HG03378 (cell line): Measurements from ENCODE around the gene SREK1.

ENCODE experiments used
- ATAC-seq: cut with Tn5 transposase; IDR thresholded peaks from one replicate; pipeline ENCODE4 v1.9.1; 2021; ENCODE audit warnings: mild to moderate bottlenecking, moderate library complexity; ENCODE audit not compliant: unreplicated experiment

Gene SREK1

GRCh38 chr5:66161356-66161755, 17.3 kb downstream of the SREK1 start:
- ATAC-seq = no peak

GRCh38 chr5:66164044-66164790, 20.1 kb downstream of the SREK1 start:
- ATAC-seq = no peak

GRCh38 chr5:66168226-66168625, 24.1 kb downstream of the SREK1 start:
- no peak for ATAC-seq

- ATAC-seq = peak; percentile 51
Measured at GRCh38 chr5:66169534-66169933, 25.4 kb downstream of the SREK1 start.

- no peak for ATAC-seq
Measured at GRCh38 chr5:66170195-66170919, 26.3 kb downstream of the SREK1 start.

- ATAC-seq = peak; percentile 75
Measured at GRCh38 chr5:66171349-66172344, 27.5 kb downstream of the SREK1 start.

GRCh38 chr5:66174338-66174737, 30.2 kb downstream of the SREK1 start:
- no peak for ATAC-seq

GRCh38 chr5:66178799-66179198, 34.7 kb downstream of the SREK1 start:
- no peak for ATAC-seq

GRCh38 chr5:66179297-66180051, 35.4 kb downstream of the SREK1 start:
- no peak for ATAC-seq

GRCh38 chr5:66180282-66181155, 36.4 kb downstream of the SREK1 start:
- no peak for ATAC-seq

- ATAC-seq = no peak
Measured at GRCh38 chr5:66186108-66186507, 42.0 kb downstream of the SREK1 start.

- ATAC-seq = no peak
Measured at GRCh38 chr5:66193419-66193818, 49.3 kb downstream of the SREK1 start.

- ATAC-seq = no peak
Measured at GRCh38 chr5:66197764-66198405, 53.8 kb downstream of the SREK1 start.

- no peak for ATAC-seq
Measured at GRCh38 chr5:66198837-66199236, 54.7 kb downstream of the SREK1 start.

- ATAC-seq = no peak
Measured at GRCh38 chr5:66203531-66203930, 59.4 kb downstream of the SREK1 start.

GRCh38 chr5:66206465-66206864, 62.4 kb downstream of the SREK1 start:
- no peak for ATAC-seq

GRCh38 chr5:66207800-66208561, 63.9 kb downstream of the SREK1 start:
- no peak for ATAC-seq

- no peak for ATAC-seq
Measured at GRCh38 chr5:66209350-66209749, 65.2 kb downstream of the SREK1 start.
